Measurements from ENCODE around the gene ISG15.
"Not testable (repeated sequence)": the region's sequence is repeated elsewhere in the genome, so short reads cannot be mapped to it uniquely, and the experiment has no call there.

The ISG15 gene

GRCh38 chr1:1048765-1049164 lies 35.5 kb downstream of the ISG15 start:
- no peak for DNase-seq

- no peak for DNase-seq
Observed at GRCh38 chr1:1049318-1050165, 36.2 kb downstream of the ISG15 start.

- no peak for DNase-seq
Observed at GRCh38 chr1:1050577-1051052, 37.3 kb downstream of the ISG15 start.

GRCh38 chr1:1051127-1051810 lies 38.0 kb downstream of the ISG15 start:
- DNase-seq: peak; percentile 23

- DNase-seq: no peak
Observed at GRCh38 chr1:1052003-1052840, 38.9 kb downstream of the ISG15 start.

- DNase-seq: no peak
Observed at GRCh38 chr1:1053022-1053421, 39.7 kb downstream of the ISG15 start.

GRCh38 chr1:1053682-1054081 lies 40.4 kb downstream of the ISG15 start:
- DNase-seq: no peak

GRCh38 chr1:1054099-1054700 lies 40.9 kb downstream of the ISG15 start:
- DNase-seq: no peak

GRCh38 chr1:1054971-1055370 lies 41.7 kb downstream of the ISG15 start:
- DNase-seq: no peak

- no peak for DNase-seq
Observed at GRCh38 chr1:1055841-1056736, 42.8 kb downstream of the ISG15 start.

GRCh38 chr1:1057769-1058087 lies 44.4 kb downstream of the ISG15 start:
- DNase-seq: not testable (repeated sequence)

- DNase-seq: no peak
Observed at GRCh38 chr1:1058088-1058905, 45.0 kb downstream of the ISG15 start.

- DNase-seq: no peak
Observed at GRCh38 chr1:1058921-1059493, 45.7 kb downstream of the ISG15 start.

GRCh38 chr1:1059494-1060280 lies 46.4 kb downstream of the ISG15 start:
- DNase-seq: peak; percentile 31

- no peak for DNase-seq
Observed at GRCh38 chr1:1060281-1061000, 47.1 kb downstream of the ISG15 start.

- DNase-seq: no peak
Observed at GRCh38 chr1:1061682-1062345, 48.5 kb downstream of the ISG15 start.

GRCh38 chr1:1062348-1063163 lies 49.3 kb downstream of the ISG15 start:
- DNase-seq: no peak

Measured in NCI-H1694 treated with DMSO at 0.1 percent for 48 hours (cell line).